Ovary (tissue), 10 donors: ENCODE measurements around the gene C22orf31. TPM values are rescaled to one million over a fixed set of nuclear protein-coding genes. Genes with fewer than 3 reads are reported as not detected.

ENCODE experiments used
- DNase-seq, 5 donors: peaks; one replicate each; pipeline ENCODE4 v3.0.0-alpha.2; 2019 to 2020
- H3K27ac ChIP-seq, 2 donors: fragments of 200-600 bp; one replicate each; pipeline versions ENCODE4 v1.5.1 to v1.8.0; 2019 to 2022
- H3K27me3 ChIP-seq: fragments of 200-600 bp; one replicate; pipeline ENCODE4 v1.8.0; 2022
- H3K36me3 ChIP-seq: fragments of 200-600 bp; sonication (generic); one replicate; pipeline ENCODE4 v1.5.1; 2019
- H3K4me1 ChIP-seq: one replicate; pipeline ENCODE4 v1.8.1; 2013; ENCODE audit warnings: mild to moderate bottlenecking, moderate library complexity; ENCODE audit not compliant: insufficient read depth
- H3K4me3 ChIP-seq: fragments of 200-600 bp; sonication (generic); one replicate; pipeline ENCODE4 v1.5.1; 2017
- H3K9me3 ChIP-seq, 2 donors: fragments of 200-600 bp in 1 of 2; sonication (generic) in 1 of 2; one replicate each; pipeline versions ENCODE4 v1.5.1 to v1.8.1; 2013 to 2019; ENCODE audit warnings: mild to moderate bottlenecking in 1 of 2, moderate library complexity in 1 of 2
- CTCF ChIP-seq, 3 donors: fragments of 450-650 bp in 2 of 3; fragments of 200-600 bp in 1 of 3; IDR thresholded peaks; one replicate each; pipeline versions ENCODE4 v1.5.1 to v1.8.0; 2016 to 2022; ENCODE audit warnings: antibody characterized with exemption in 3 of 3, mild to moderate bottlenecking in 1 of 3
- EP300 ChIP-seq: sonication (generic); formaldehyde crosslinking; IDR thresholded peaks from one replicate; pipeline ENCODE4 v1.6.1; 2017; ENCODE audit warnings: antibody characterized with exemption
- POLR2A ChIP-seq: fragments of 450-650 bp; IDR thresholded peaks from one replicate; pipeline ENCODE4 v1.6.1; 2017; ENCODE audit warnings: antibody characterized with exemption, mild to moderate bottlenecking, moderate library complexity
- WGBS, 3 donors: extraction: QIAGEN DNeasy Blood & Tissue Kit in 1 of 3; methylation state at CpG; one replicate each; pipeline versions ENCODE4 v1.1.5 to v1.1.7; 2013 to 2017; 5-methylcytosine and 5-hydroxymethylcytosine counted together
- intact Hi-C, 4 donors: fragments of 100-400 bp; cut with DNase I; formaldehyde crosslinking; loops; one replicate each; pipeline versions ENCODE4 v1.11.0 to v1.15.1; 2022 to 2023
- long read RNA-seq, 3 donors: library from polyadenylated mRNA in 2 of 3; unstranded in 2 of 3; transcript quantifications; one replicate each; pipeline ENCODE4 v2.0.0 and lab custom pipeline, GENCODE V29; 2021 to 2026
- polyA plus RNA-seq, 2 donors: library from polyadenylated mRNA; stranded (reverse); fragments of 200-250 nt in 1 of 2; fragments of 350-450 nt in 1 of 2; fragmentation: Illumina TruSeq in 1 of 2; extraction: RNeasy Lipid Tissue Mini Kit (QIAGEN cat#74804) in 1 of 2; gene quantifications; one replicate each; pipeline ENCODE4 v1.2.3, GENCODE V29; 2013 to 2014
- total RNA-seq, 7 donors: library from RNA; depleted of rRNA in 2 of 7; stranded (reverse); fragments of >200 nt in 2 of 7; fragmentation: NEBNext Ultra II Directional in 3 of 7; extraction: Animal tissue kit (Norgen Biotek cat#: 25700) in 3 of 7; gene quantifications; one replicate each; pipeline versions ENCODE4 v1.1.0 to v1.2.4, GENCODE V29; 2016 to 2023
- donor health status: DM: no; HTN: no; CAD: no; lungs with moderate emphysema.
- donor health status: DM: no; HTN: no; CAD: no.
- donor health status: Bipolar disorder and iron deficiency.
- donor health status: DM: yes; HTN: yes; CAD: no.
- donor health status: DM: no; HTN: no; CAD: no.
- donor health status: DM: yes; HTN: yes; CAD: no.

Gene C22orf31
- total RNA-seq (under 1 TPM in 5 of 7 donors, not detected in 2; 0.32 to 0.92 (median 0.35) TPM), polyA plus RNA-seq (under 1 TPM; 0.20 to 0.73 TPM)
- long read RNA-seq, donor 1, partial matches to known transcripts: 0 of 1 reads
- long read RNA-seq, donor 1, other reads (novel, unspliced or antisense): 1 of 1 reads
- long read RNA-seq, donor 2: 0 reads
- long read RNA-seq, donor 3: 0 reads

- Histone ChIP-seq H3K27me3 (no peaks in the 10 kb centered on the region), H3K9me3 (no peaks in the 10 kb centered on the region), H3K4me3 (no peak within 1 kb of the TSS), H3K27ac (no peak within 1 kb of the TSS), H3K36me3 (no peaks in the 10 kb centered on the region), H3K4me1 (peaks cover 3% of the 10 kb centered on the region)
- TF ChIP-seq CTCF (IDR thresholded peaks at IDR 0.05) (no peak), POLR2A (no peak), EP300 (no peak)
- 61 to 71% (median 65%) methylated on average over 2 of the region's 2 CpGs for WGBS, 3 donors
- intact Hi-C loops: no loop called here
- no peak for DNase-seq
Measured at GRCh38 chr22:29061773-29062172, at the start of gene C22orf31. Gene C22orf31 (minus strand): TSS chr22:29061831. CDS start chr22:29061792, 39 bp downstream.

GRCh38 chr22:29110946-29111345 lies 49.3 kb upstream of the C22orf31 start:
- Histone ChIP-seq H3K27me3 (no peaks in the 10 kb centered on the region), H3K9me3 (no peaks in the 10 kb centered on the region), H3K27ac (no peak overlapping the region), H3K4me1 (peaks cover 8% of the 10 kb centered on the region), H3K4me3 (no peak overlapping the region), H3K36me3 (no peaks in the 10 kb centered on the region)
- no peak for DNase-seq
- no peak for TF ChIP-seq CTCF (IDR thresholded peaks at IDR 0.05)
- no peak for TF ChIP-seq EP300
- no peak for TF ChIP-seq POLR2A
- intact Hi-C loops: no loop called here
- 98 to 99% (median 99%) methylated on average over 3 of the region's 3 CpGs for WGBS, 3 donors

GRCh38 chr22:29109822-29110221 lies 48.2 kb upstream of the C22orf31 start:
- H3K27ac ChIP-seq: no peak overlapping the region
- H3K36me3 ChIP-seq: no peaks in the 10 kb centered on the region
- H3K4me3 ChIP-seq: no peak overlapping the region
- H3K9me3 ChIP-seq: no peaks in the 10 kb centered on the region
- TF ChIP-seq POLR2A (no peak), EP300 (no peak), CTCF (IDR thresholded peaks at IDR 0.05) (no peak)
- WGBS, 3 donors: 43 to 58% (median 56%) methylated on average over 4 of the region's 4 CpGs
- peaks cover 6% of the 10 kb centered on the region for H3K4me1 ChIP-seq
- H3K27me3 ChIP-seq: no peaks in the 10 kb centered on the region
- no peak for DNase-seq
- intact Hi-C loops: no loop called here

- TF ChIP-seq EP300: no peak
- no peak for TF ChIP-seq POLR2A
- TF ChIP-seq CTCF (IDR thresholded peaks at IDR 0.05): no peak
- intact Hi-C loops: no loop called here
- Histone ChIP-seq H3K27me3 (no peaks in the 10 kb centered on the region), H3K36me3 (no peaks in the 10 kb centered on the region), H3K9me3 (no peaks in the 10 kb centered on the region), H3K27ac (no peak overlapping the region), H3K4me1 (peaks cover 4% of the 10 kb centered on the region), H3K4me3 (no peak overlapping the region)
- 98 to 99% (median 98%) methylated on average over 5 of the region's 5 CpGs for WGBS, 3 donors
- DNase-seq: no peak
Measured at GRCh38 chr22:29108137-29108536, 46.5 kb upstream of the C22orf31 start.
